Measurements from ENCODE around the gene SSNA1.

The SSNA1 gene

GRCh38 chr9:137190315-137190856 lies 1.9 kb downstream of the SSNA1 start:
- H3K27ac ChIP-seq (ENCODE audit: extremely low read depth, low read depth, low read length) = no peak overlapping the region
- ChIA-PET CTCF (interaction anchor here (1.1 to 2.9 kb wide), 7 partner anchors 8 to 72 kb away, joined by 3 to 22 read pairs (median 7); partner anchors contain the start of genes NDOR1, RNF224 and TMEM203), POLR2A (interaction anchor here (0.6 to 7.1 kb wide), 12 partner anchors 8 to 745 kb away, joined by 3 to 178 read pairs (median 24); partner anchors contain the start of genes LRRC26, NDOR1, TMEM203 and TPRN)
- H3K36me3 ChIP-seq (ENCODE audit: control insufficient read depth in 2 of 2, insufficient read depth in 1 of 2, low read length in 2 of 2) = peaks cover 0 to 52% of the 10 kb centered on the region in 2 experiments; a peak in 1 of 3 replicates
- H3K4me1 ChIP-seq (ENCODE audit: control insufficient read depth, insufficient read depth, low read length) = peaks cover 14% of the 10 kb centered on the region
- no peak overlapping the region for H3K4me3 ChIP-seq (ENCODE audit: low read depth, low read length)
- no peaks in the 10 kb centered on the region for H3K9me3 ChIP-seq (ENCODE audit: control insufficient read depth, insufficient read depth, low read depth, low read length)
- TF ChIP-seq ZNF792 (tag by site-specific recombination; IDR thresholded peaks at IDR 0.05) (no peak), ZBTB17 (tag by site-specific recombination; IDR thresholded peaks at IDR 0.05) (no peak), ZNF114 (tag by site-specific recombination; IDR thresholded peaks at IDR 0.05) (no peak), ZNF610 (tag by site-specific recombination; IDR thresholded peaks at IDR 0.05; ENCODE audit: borderline replicate concordance) (no peak), ZBTB8A (tag by site-specific recombination; IDR thresholded peaks at IDR 0.05) (no peak), KLF9 (tag by site-specific recombination; IDR thresholded peaks at IDR 0.05; ENCODE audit: low read depth) (no peak), ZNF132 (tag by site-specific recombination; IDR thresholded peaks at IDR 0.05; ENCODE audit: borderline replicate concordance) (no peak), PRDM6 (tag by site-specific recombination; IDR thresholded peaks at IDR 0.05) (no peak), GLIS1 (tag by site-specific recombination; IDR thresholded peaks at IDR 0.05) (peak; percentile 79), ZNF175 (tag by site-specific recombination; IDR thresholded peaks at IDR 0.05) (no peak), REPIN1 (tag by site-specific recombination; IDR thresholded peaks at IDR 0.05; ENCODE audit: low read depth) (no peak), GLIS2 (tag by site-specific recombination; IDR thresholded peaks at IDR 0.05) (peak; percentile 48), KLF16 (tag by site-specific recombination; IDR thresholded peaks at IDR 0.05) (no peak), SCRT1 (tag by site-specific recombination; IDR thresholded peaks at IDR 0.05; ENCODE audit: borderline replicate concordance) (no peak), MZF1 (tag by site-specific recombination; IDR thresholded peaks at IDR 0.05; ENCODE audit: borderline replicate concordance) (no peak), ZIC2 (tag by site-specific recombination; IDR thresholded peaks at IDR 0.05) (peak; percentile 77), ZNF404 (tag by site-specific recombination; IDR thresholded peaks at IDR 0.05) (no peak), ZFP3 (tag by site-specific recombination; IDR thresholded peaks at IDR 0.05; ENCODE audit: low read depth) (no peak), PRDM1 (tag by site-specific recombination; IDR thresholded peaks at IDR 0.05) (no peak), OVOL3 (tag by site-specific recombination; IDR thresholded peaks at IDR 0.05) (no peak), ZNF560 (tag by site-specific recombination; IDR thresholded peaks at IDR 0.05; ENCODE audit: borderline replicate concordance) (no peak), ZNF558 (tag by site-specific recombination; IDR thresholded peaks at IDR 0.05) (no peak), KLF1 (tag by site-specific recombination; IDR thresholded peaks at IDR 0.05) (peak; percentile 21; the same call in 1 of the 2 replicates), HIC1 (tag by site-specific recombination; IDR thresholded peaks at IDR 0.05) (0 out of 2 replicates have a peak, but pooled peaks have one; percentile 4), ZNF843 (tag by site-specific recombination; IDR thresholded peaks at IDR 0.05) (no peak), ZNF837 (tag by site-specific recombination; IDR thresholded peaks at IDR 0.05) (no peak), ZSCAN18 (tag by site-specific recombination; IDR thresholded peaks at IDR 0.05) (no peak), CTCF (tag by site-specific recombination; IDR thresholded peaks at IDR 0.05) (peak; percentile 46; the same call in 1 of the 2 replicates), SETDB1 (IDR thresholded peaks at IDR 0.05; ENCODE audit: insufficient read length, low read length) (no peak), ZNF701 (tag by site-specific recombination; IDR thresholded peaks at IDR 0.05) (no peak), ZNF239 (tag by site-specific recombination; IDR thresholded peaks at IDR 0.05) (no peak)
- TF ChIP-seq, protein P1, sequence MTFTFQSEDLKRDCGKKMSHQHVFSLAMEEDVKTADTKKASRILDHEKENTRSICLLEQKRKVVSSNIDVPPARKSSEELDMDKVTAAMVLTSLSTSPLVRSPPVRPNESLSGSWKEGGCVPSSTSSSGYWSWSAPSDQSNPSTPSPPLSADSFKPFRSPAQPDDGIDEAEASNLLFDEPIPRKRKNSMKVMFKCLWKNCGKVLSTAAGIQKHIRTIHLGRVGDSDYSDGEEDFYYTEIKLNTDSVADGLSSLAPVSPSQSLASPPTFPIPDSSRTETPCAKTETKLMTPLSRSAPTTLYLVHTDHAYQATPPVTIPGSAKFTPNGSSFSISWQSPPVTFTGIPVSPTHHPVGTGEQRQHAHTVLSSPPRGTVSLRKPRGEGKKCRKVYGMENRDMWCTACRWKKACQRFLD (tag by site-specific recombination; IDR thresholded peaks at IDR 0.05) = no peak

Data from HEK293 (cell line).